Measurements from ENCODE around the gene ADORA2B.

DNA sequence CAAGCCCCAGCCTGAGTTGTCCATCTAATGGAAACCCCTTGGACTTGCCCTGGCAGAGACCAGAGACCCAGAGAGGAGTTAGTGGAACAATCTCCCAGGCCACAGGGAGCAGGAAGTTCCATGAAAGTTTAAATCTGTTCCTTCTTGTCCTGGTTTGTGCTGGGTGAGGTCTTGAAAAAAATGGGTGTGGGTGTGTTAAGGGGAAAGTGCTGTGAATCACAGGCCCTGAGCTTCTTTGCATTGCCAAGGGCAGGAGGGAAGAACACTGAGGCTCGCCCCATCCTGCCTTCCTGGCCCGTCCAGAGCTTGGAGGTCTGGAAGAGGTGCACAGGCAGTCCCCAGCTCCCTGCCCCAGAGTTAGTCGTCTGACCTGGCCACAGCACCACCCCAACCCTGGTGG is 2.3 kb downstream of the ADORA2B start:
- TF ChIP-seq CTCF (IDR thresholded peaks at IDR 0.05; ENCODE audit: low read length) (no peak), EZH2 (IDR thresholded peaks at IDR 0.05; ENCODE audit: borderline replicate concordance, low read length) (no peak)

Data from OCI-LY1 (cell line).